ENCODE measurements around the gene KIAA1217. TPM values are rescaled to one million over a fixed set of nuclear protein-coding genes. Genes with fewer than 3 reads are reported as not detected.

Gene KIAA1217
- total and polyA plus RNA-seq, 2 of the 8 experiments (the other 6 are each of a cell fraction or from before 2014, with no cell fraction given), result 4.5 to 15.6 TPM

- H3K9me3 ChIP-seq (ENCODE audit: insufficient read depth in 2 of 2, low read depth in 1 of 2, low read length in 1 of 2), result no peaks in the 10 kb centered on the region
- 88% methylated on average over 3 of the region's 3 CpGs; no CpG with 5 or more reads in 1 of the 2 experiments for WGBS, 2 experiments (ENCODE audit: extremely low coverage in 1 of 2, insufficient coverage in 1 of 2, insufficient read length in 1 of 2, insufficient replicate concordance in 2 of 2, low coverage in 1 of 2, low lambda C conversion rate in 2 of 2, missing lambda C conversion rate in 1 of 2)
- no peak overlapping the region for H3K23ac ChIP-seq (ENCODE audit: insufficient read length)
- POLR2A ChIA-PET (ENCODE audit: partially characterized antibody), result no interaction called here
- no peak overlapping the region for H3K18ac ChIP-seq (ENCODE audit: extremely low read depth, low read length)
- no peak overlapping the region for H3K4me2 ChIP-seq (ENCODE audit: insufficient read depth in 1 of 2, low read depth in 2 of 2, low read length in 2 of 2)
- no peaks in the 10 kb centered on the region for H4K20me1 ChIP-seq (replicated peaks in 1 of 2; ENCODE audit: control insufficient read depth in 1 of 2, insufficient read depth in 2 of 2, low read length in 2 of 2)
- H4K5ac ChIP-seq (ENCODE audit: insufficient read length, low read depth, low read length), result no peak overlapping the region
- H3K27me3 ChIP-seq (replicated peaks in 1 of 4; ENCODE audit: control insufficient read depth in 3 of 4, extremely low read depth in 1 of 4, insufficient read depth in 3 of 4, low read length in 3 of 4), result no peaks in the 10 kb centered on the region
- H2BK5ac ChIP-seq (ENCODE audit: low read depth, low read length), result no peak overlapping the region
- no peak overlapping the region for H3K27ac ChIP-seq (ENCODE audit: low read depth, low read length)
- no peak overlapping the region for H2BK15ac ChIP-seq (ENCODE audit: low read length)
- no peak for FAIRE-seq
- peaks cover 0 to 14% (median 9%) of the 10 kb centered on the region in 4 experiments; a peak in 4 of 8 replicates for H3K36me3 ChIP-seq (ENCODE audit: control insufficient read depth in 2 of 4, insufficient read depth in 4 of 4, low read length in 3 of 4)
- H2BK20ac ChIP-seq (ENCODE audit: low read length), result no peak overlapping the region
- no peak overlapping the region for H2BK120ac ChIP-seq (replicated peaks; ENCODE audit: low read depth, low read length)
- H3K23me2 ChIP-seq (ENCODE audit: low read depth, low read length), result no peaks in the 10 kb centered on the region
- no peak overlapping the region for H2BK12ac ChIP-seq (ENCODE audit: low read depth, low read length)
- CTCF ChIA-PET (ENCODE audit: partially characterized antibody), result interaction anchor here (0.6 to 1.6 kb wide), 4 partner anchors 100 to 226 kb away, joined by 3 to 4 read pairs (median 3); no protein-coding TSS in a partner anchor
- H3K56ac ChIP-seq (replicated peaks; ENCODE audit: insufficient read length, low read depth, low read length), result no peak overlapping the region
- no peak overlapping the region for H3K9ac ChIP-seq (replicated peaks in 1 of 4; ENCODE audit: extremely low read depth in 1 of 4, low read depth in 3 of 4, low read length in 3 of 4)
- no peak overlapping the region for H4K8ac ChIP-seq (ENCODE audit: extremely low read depth, insufficient read depth, low read length)
- peaks cover 2 to 7% (median 5%) of the 10 kb centered on the region in 4 experiments; a peak in 5 of 7 replicates for H3K4me1 ChIP-seq (replicated peaks in 1 of 4; ENCODE audit: control insufficient read depth in 3 of 4, insufficient read depth in 4 of 4, low read length in 3 of 4)
- H3K4me3 ChIP-seq (ENCODE audit: extremely low read depth in 1 of 4, insufficient read depth in 2 of 4, low read depth in 3 of 4, low read length in 4 of 4), result no peak overlapping the region
- no peak overlapping the region for H2AFZ ChIP-seq (ENCODE audit: low read length)
- no peak overlapping the region for H2AK5ac ChIP-seq (ENCODE audit: low read depth, low read length)
- peaks cover 0 to 12% of the 10 kb centered on the region in 2 experiments; a peak in 1 of 4 replicates for H3K79me2 ChIP-seq (ENCODE audit: control insufficient read depth in 1 of 2, insufficient read depth in 2 of 2, low read length in 2 of 2)
- H3K14ac ChIP-seq (ENCODE audit: insufficient read length), result no peak overlapping the region
- no peak for DNase-seq (ENCODE audit: low read depth in 1 of 2, low spot score in 2 of 2)
- H3K4ac ChIP-seq (replicated peaks; ENCODE audit: insufficient read length, low read depth, low read length), result no peak overlapping the region
- no peaks in the 10 kb centered on the region; the same call in none of the 2 replicates for H3K79me1 ChIP-seq (ENCODE audit: low read depth, low read length)
- no peak overlapping the region for H4K91ac ChIP-seq (replicated peaks; ENCODE audit: insufficient read length, low read length)
- TF ChIP-seq RNF2 (IDR thresholded peaks at IDR 0.05; ENCODE audit: borderline replicate concordance, low read depth, low read length, missing control alignments, poor library complexity, severe bottlenecking) (no peak), GTF2F1 (IDR thresholded peaks at IDR 0.05; ENCODE audit: borderline replicate concordance, low read depth, low read length) (no peak), EGR1 (IDR thresholded peaks at IDR 0.05; ENCODE audit: borderline replicate concordance, low read depth, low read length) (no peak), ATF2 (IDR thresholded peaks at IDR 0.05; ENCODE audit: low read length) (no peak), NANOG (IDR thresholded peaks at IDR 0.05; ENCODE audit: insufficient read depth, low read depth, low read length, poor library complexity, severe bottlenecking) (no peak), PHF8 (conservative IDR thresholded peaks at IDR 0.05; ENCODE audit: low read depth, low read length) (no peak)
Observed at GRCh38 chr10:24219963-24220362, 11.0 kb downstream of the KIAA1217 start.

All from H1 (cell line).